Epithelial cell of esophagus (primary cell): ENCODE results near the gene AGK.

ENCODE experiments used
- DNase-seq: peaks from one replicate; pipeline ENCODE4 v3.0.0; 2010; ENCODE audit warnings: low read depth
- H3K4me3 ChIP-seq: 2 replicates; pipeline ENCODE4 v1.5.1; 2011; ENCODE audit warnings: mild to moderate bottlenecking, low read length, control low read depth
- TF ChIP-seq, protein P1 (sequence below): IDR thresholded peaks from 2 replicates; pipeline ENCODE4 v1.5.1; 2011; ENCODE audit warnings: low read depth, mild to moderate bottlenecking, low read length, control low read depth, inconsistent platforms; ENCODE audit not compliant: insufficient read depth; ENCODE audit errors: missing control alignments

AGK gene

DNA sequence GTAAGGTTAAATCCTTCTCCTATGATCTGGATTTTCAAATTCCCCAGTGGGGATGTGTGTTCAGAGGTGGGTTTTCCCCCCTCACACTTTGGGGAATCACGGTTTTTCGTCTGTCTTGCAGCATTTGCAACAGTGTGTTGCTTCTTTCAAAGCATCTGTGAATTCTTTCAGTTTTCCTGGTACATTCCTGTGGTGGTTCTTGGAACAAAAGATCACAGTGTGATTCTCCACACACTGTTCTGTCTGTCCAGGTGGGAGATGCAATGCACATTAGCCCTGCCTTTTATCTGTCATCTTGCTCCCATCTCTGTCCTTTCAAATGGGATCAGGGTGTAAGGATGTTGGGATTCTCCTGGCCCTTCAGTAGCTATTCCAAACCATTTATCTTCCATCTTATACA is 11.8 kb downstream of the AGK start:
- DNase-seq = no peak
- H3K4me3 ChIP-seq = no peak overlapping the region
- TF ChIP-seq, protein P1, sequence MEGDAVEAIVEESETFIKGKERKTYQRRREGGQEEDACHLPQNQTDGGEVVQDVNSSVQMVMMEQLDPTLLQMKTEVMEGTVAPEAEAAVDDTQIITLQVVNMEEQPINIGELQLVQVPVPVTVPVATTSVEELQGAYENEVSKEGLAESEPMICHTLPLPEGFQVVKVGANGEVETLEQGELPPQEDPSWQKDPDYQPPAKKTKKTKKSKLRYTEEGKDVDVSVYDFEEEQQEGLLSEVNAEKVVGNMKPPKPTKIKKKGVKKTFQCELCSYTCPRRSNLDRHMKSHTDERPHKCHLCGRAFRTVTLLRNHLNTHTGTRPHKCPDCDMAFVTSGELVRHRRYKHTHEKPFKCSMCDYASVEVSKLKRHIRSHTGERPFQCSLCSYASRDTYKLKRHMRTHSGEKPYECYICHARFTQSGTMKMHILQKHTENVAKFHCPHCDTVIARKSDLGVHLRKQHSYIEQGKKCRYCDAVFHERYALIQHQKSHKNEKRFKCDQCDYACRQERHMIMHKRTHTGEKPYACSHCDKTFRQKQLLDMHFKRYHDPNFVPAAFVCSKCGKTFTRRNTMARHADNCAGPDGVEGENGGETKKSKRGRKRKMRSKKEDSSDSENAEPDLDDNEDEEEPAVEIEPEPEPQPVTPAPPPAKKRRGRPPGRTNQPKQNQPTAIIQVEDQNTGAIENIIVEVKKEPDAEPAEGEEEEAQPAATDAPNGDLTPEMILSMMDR = no peak

DNA sequence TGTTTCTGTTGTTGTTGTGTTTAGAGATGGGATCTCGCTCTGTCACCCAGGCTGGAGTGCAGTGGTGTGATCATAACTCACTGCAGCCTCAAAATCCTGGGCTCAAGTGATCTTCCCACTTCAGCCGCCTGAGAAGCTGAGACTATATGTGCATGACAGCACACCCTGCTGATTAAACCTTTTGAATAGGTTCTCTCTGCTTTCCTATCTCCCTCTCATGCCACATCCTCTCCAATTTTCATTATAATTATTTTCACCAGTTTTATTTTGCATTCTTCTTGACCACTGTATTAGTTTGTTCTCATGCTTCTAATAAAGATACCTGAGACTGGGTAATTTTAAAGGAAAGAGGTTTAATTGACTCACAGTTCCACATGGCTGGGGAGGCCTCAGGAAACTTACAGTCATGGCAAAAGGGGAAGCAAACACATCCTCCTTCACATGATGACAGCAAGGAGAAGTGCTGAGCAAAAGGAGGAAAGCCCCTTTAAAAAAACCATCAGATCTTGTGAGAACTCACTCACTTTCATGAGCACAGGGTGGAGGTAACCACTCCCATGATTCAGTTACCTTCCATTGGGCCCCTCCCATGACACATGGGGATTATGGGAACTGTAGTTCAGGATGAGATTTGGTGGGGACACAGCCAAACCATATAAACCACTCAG is 12.9 kb downstream of the AGK start:
- TF ChIP-seq, protein P1 = no peak
- DNase-seq = peak; percentile 6
- no peak overlapping the region for H3K4me3 ChIP-seq

DNA sequence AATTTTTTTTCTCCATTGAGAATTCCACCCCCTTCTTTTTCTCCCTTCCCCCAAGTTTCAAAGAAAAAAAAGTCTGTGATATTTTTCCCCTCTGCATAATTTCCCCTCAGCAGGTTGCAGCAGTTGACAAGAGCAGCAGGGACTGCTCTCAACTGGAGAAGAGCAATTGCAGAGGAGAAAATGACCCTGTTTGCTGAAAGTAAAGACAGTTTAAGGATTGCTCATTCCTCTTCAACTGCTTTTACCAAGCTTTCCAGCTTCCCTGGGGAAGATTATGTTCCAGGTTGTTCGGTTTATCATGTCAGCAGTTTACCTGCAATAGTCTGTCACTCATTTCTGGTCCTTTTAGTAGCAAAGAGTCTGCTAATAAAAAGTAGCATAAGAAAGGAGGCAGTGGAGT is 16.2 kb downstream of the AGK start:
- H3K4me3 ChIP-seq = no peak overlapping the region
- TF ChIP-seq, protein P1 = no peak
- DNase-seq = no peak

DNA sequence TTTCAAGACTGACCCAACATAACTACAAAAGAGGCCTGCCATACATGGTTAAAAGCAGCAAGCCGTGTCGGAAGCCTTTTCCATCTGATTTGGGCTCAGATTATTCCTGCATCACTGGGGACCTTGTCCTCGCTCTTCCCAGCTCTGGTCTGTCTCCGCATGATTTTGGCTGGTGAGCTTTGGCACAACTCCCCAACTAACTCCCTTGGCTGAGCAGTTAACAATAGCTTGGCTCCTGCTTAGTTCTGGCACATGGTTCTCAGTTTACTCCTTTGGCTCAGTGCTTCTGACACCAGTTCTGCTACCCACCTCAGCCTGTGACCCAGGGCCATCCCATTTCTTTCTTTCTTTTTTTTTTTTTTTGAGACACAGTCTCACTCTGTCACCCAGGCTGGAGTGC is 17.0 kb downstream of the AGK start:
- no peak for DNase-seq
- no peak overlapping the region for H3K4me3 ChIP-seq
- TF ChIP-seq, protein P1 = no peak

DNA sequence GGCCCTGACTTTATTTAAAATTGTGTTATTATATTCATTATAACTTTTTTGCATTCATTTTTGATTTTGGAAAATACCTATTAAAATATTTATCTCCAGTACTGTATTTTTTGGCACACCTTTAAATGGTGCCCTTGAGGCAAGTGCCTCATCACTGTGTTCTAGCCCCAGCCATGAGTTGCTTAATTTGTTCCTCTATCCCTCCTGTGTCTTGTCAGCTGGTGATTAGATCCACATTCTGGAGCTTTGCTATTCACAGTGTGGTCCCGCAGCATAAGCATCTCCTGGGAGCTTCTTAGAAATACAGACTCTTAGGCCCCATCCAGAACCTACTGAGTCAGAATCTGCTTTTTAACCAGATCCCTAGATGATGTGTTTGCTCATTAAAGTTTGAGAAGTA is 19.8 kb downstream of the AGK start:
- DNase-seq = no peak
- H3K4me3 ChIP-seq = no peak overlapping the region
- TF ChIP-seq, protein P1 = no peak

DNA sequence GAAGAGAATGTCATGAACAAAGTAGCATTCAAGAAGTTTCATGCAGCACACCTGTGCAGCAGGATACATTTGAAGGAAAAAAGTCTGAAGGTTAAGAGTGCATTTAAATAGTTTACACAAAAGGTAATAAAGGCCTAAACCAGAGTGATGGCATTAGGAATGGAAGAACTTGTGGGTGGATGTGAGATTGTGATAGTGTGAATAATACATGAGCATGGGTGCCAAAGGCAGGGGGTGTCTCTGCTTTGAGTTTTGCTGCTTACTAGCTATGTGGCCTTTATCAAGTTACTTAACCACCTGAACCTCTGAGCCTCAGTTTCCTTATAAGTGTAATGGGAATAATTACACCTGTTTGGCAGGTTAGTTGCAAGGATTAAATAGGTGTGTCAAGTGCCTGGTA is 21.0 kb downstream of the AGK start:
- no peak for DNase-seq
- TF ChIP-seq, protein P1 = no peak
- no peak overlapping the region for H3K4me3 ChIP-seq

DNA sequence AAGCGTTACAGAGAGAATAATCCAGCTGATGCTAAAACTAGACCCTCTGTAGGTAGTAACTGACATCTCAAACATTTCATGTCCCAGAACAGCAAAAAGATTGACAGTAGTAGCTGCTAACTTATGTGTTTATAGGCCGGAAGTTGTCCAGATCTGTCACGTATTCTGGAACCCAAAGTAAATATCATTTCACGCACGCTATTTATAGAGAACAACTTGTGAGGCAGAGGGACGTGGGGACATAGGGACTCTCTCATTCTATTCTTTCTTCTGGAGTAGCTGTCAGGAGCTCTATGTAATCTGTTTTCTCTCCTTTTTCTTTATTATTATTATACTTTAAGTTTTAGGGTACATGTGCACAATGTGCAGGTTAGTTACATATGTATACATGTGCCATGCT is 22.3 kb downstream of the AGK start:
- TF ChIP-seq, protein P1 = no peak
- no peak overlapping the region for H3K4me3 ChIP-seq
- no peak for DNase-seq
